ENCODE results near the gene ARTN.

Gene ARTN

DNA sequence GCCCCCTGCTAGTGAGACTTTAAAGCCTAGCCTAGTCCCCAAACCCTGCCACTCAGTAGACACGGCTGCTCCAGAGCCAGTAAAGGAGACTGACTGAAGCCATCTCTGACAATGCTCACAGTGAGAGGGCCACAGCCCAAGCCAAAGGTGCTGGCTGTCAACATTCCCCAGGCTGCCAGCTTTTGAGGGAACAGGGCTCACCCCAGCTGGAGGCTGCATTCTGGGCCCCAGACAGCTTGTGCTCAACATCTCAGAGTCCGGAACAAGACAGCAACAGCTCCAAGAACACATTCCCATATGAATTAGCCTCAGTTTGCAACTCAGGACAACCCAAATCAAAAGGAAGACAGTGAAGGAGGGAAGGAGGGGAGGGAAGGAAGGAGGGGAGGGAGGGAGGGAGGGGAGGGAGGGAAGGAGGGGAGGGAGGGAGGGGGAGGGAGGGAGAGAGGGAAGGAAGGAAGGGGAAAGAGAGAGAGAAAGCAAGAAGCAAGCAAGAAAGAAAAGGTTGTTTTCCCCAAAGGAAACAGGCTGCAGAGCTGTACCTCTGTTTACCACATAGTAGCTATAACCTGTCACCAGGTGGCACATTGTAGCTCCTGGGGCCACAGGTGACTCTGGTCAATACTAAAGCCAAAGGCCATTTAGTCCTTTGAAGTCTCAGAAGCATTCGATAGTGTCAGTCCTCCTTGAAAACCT, 5.4 kb downstream of the ARTN start:
- Histone ChIP-seq H3K4me1 (no peaks in the 10 kb centered on the region), H3K4me3 (ENCODE audit: low read depth, low read length) (no peak overlapping the region), H3K9me3 (no peaks in the 10 kb centered on the region), H3K36me3 (no peaks in the 10 kb centered on the region), H3K27me3 (no peaks in the 10 kb centered on the region)
- no peak for DNase-seq
- TF ChIP-seq, protein P1, sequence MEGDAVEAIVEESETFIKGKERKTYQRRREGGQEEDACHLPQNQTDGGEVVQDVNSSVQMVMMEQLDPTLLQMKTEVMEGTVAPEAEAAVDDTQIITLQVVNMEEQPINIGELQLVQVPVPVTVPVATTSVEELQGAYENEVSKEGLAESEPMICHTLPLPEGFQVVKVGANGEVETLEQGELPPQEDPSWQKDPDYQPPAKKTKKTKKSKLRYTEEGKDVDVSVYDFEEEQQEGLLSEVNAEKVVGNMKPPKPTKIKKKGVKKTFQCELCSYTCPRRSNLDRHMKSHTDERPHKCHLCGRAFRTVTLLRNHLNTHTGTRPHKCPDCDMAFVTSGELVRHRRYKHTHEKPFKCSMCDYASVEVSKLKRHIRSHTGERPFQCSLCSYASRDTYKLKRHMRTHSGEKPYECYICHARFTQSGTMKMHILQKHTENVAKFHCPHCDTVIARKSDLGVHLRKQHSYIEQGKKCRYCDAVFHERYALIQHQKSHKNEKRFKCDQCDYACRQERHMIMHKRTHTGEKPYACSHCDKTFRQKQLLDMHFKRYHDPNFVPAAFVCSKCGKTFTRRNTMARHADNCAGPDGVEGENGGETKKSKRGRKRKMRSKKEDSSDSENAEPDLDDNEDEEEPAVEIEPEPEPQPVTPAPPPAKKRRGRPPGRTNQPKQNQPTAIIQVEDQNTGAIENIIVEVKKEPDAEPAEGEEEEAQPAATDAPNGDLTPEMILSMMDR (IDR thresholded peaks at IDR 0.05; ENCODE audit: low read depth, low read length) = no peak

DNA sequence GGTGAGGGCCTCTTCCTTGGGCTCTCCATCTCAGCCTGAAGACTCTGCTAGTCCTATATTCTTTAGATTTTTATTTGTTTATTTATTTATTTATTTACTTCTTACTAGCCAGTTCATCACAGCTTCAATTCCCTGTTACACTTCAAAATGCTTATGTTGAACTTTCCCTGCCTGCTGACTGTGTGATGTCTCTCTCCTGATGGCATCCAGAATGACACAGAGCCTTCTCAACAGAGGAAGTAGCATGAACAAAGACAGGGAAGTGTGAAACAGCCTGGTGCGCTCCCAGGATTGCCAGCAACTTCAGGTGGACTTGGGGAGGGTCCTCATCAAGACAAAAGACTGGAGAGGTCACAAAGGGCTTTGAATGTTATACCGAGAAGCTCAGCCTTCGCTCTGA, 8.8 kb downstream of the ARTN start:
- TF ChIP-seq, protein P1 (IDR thresholded peaks at IDR 0.05; ENCODE audit: low read depth, low read length) = no peak
- Histone ChIP-seq H3K4me3 (ENCODE audit: low read depth, low read length) (no peak overlapping the region), H3K4me1 (no peaks in the 10 kb centered on the region), H3K9me3 (no peaks in the 10 kb centered on the region), H3K36me3 (no peaks in the 10 kb centered on the region), H3K27me3 (no peaks in the 10 kb centered on the region)
- DNase-seq = no peak

- Histone ChIP-seq H3K36me3 (no peaks in the 10 kb centered on the region), H3K27me3 (no peaks in the 10 kb centered on the region), H3K9me3 (no peaks in the 10 kb centered on the region), H3K4me1 (no peaks in the 10 kb centered on the region), H3K4me3 (ENCODE audit: low read depth, low read length) (no peak overlapping the region)
- TF ChIP-seq, protein P1 (IDR thresholded peaks at IDR 0.05; ENCODE audit: low read depth, low read length) = no peak
- no peak for DNase-seq
These were observed 11.3 kb downstream of the ARTN start for GRCh38 chr1:43944860-43945259.

GRCh38 chr1:43945674-43946235, 12.2 kb downstream of the ARTN start:
- Histone ChIP-seq H3K36me3 (no peaks in the 10 kb centered on the region; the same call in 1 of the 2 replicates), H3K27me3 (no peaks in the 10 kb centered on the region), H3K4me1 (no peaks in the 10 kb centered on the region), H3K9me3 (no peaks in the 10 kb centered on the region), H3K4me3 (ENCODE audit: low read depth, low read length) (peak overlapping the region; percentile 80)
- no peak for DNase-seq
- TF ChIP-seq, protein P1 (IDR thresholded peaks at IDR 0.05; ENCODE audit: low read depth, low read length) = no peak

DNA sequence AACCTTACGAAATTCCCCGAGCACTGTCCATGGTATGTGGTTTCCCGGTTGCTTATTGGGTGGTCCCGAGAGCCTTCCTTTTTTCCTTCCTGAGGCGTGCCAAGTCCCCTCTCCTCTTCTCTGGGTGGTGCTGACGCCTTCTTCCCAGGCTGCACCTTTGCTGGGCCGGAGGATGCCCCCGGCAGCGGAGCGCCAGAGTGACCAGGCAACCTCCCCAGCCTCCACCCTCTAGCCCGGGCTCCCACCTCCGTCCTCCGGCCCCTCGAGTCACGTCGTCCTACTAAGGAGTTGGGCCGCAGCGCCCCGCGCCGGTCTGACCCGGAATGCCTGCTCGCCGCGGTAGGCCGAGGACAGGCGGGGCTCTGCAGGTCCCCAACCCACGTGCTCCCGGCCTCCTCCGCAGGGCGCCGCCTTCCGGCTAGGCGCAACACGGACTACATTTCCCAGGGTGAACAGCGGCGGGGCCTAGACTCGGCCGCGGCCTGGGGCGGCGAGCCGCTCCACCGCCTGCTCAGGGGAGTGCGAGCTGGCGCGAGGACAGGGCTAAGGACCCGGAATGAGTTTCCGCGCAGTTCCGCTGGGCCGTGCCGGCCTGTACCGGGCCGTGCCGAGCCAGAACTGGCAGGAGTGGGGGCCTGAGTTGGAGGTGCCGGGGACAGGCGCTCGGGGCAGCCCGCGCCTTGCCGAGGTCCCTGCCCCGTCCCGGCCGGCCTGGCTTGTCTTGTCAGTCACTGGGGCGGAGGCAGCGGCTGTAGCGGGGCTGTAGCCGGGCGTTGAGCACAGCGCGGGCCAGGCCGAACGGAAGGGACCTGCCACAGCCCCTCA, 12.8 kb downstream of the ARTN start, which contains the start of gene IPO13:
Gene IPO13, plus strand, starts transcription at position 715 of the 825 bp plus-strand sequence. CDS start 651 bp downstream, outside the sequence.
- Histone ChIP-seq H3K36me3 (no peaks in the 10 kb centered on the region; the same call in 1 of the 2 replicates), H3K4me1 (no peaks in the 10 kb centered on the region), H3K9me3 (no peaks in the 10 kb centered on the region), H3K4me3 (ENCODE audit: low read depth, low read length) (peak within 1 kb of the TSS; percentile 80), H3K27me3 (no peaks in the 10 kb centered on the region)
- peak; percentile 94 for DNase-seq
- TF ChIP-seq, protein P1 (IDR thresholded peaks at IDR 0.05; ENCODE audit: low read depth, low read length) = peak; percentile 51

Measured in BE2C (cell line).